ENCODE results near the gene CANT1.
"Not testable (repeated sequence)": the region's sequence is repeated elsewhere in the genome, so short reads cannot be mapped to it uniquely, and the experiment has no call there.

Gene CANT1

DNA sequence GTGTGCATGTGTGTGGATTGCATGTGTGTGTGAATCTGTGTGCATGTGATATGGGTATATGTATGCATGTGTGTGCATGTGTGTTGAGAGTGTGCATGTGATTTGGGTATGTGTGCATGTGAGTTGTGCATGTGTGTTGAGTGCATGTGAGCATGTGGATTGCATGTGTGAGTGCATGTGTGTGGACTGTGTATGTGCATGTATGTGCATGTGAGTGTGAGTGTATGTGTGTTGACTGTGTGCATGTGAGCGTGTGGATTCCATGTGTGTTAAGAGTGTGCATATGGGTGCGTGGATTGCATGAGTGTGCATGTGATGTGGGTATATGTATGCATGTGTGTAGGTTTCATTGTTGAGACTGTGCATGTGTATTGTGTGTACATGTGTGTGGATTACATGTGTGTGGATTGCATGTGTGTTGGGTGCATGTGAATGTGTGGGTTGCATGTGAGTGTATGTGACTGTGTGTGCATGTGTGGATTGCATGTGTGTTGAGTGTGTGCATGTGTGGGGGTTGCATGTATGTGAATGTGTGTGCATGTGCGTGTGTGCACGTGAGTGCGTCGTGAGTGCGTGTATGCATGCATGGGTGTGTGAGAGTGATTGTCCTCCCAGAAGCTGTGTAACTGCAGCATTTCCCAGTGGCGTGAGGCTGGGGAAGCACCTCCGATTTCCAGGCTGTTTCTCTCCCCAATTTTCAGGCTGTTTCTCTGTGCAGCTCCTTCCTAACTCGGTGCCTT, 33.8 kb upstream of the CANT1 start:
- DNase-seq = no peak

DNA sequence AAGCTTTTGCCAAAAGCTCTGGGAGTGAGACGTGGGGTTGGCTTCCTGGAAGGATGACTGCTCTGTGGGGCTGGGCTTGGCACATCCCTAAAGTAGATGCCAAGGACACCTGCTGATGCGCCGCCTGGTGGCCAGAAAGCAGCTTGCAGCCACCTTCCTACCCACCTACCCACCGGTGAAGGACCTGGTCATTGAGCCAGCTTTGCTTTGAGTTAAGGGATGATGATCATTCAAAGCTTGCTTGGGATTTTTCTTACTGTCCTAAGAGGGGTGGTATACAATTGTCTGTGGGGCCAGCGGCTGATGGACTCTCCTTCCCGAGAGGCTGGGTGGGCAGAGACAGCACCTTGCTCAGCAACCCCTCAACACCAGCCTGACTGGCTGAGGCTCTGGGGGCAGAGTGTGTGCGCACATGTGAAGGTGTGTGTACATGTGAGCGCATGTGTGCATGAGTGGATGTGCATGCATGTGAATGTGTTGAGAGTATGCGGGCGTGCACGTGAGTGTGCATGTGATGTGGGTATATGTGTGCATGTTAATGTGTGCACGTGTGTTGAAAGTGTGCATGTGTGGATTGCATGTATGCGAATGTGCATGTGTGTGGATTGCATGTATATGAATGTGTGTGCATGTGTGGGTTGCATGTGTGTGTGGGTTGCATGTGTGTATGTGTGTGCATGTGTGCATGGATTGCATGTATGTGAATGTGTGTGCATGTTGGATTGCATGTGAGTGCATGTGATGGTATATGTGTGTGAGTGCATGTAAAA, 33.0 kb upstream of the CANT1 start:
- DNase-seq = peak; percentile 31 to 84

DNA sequence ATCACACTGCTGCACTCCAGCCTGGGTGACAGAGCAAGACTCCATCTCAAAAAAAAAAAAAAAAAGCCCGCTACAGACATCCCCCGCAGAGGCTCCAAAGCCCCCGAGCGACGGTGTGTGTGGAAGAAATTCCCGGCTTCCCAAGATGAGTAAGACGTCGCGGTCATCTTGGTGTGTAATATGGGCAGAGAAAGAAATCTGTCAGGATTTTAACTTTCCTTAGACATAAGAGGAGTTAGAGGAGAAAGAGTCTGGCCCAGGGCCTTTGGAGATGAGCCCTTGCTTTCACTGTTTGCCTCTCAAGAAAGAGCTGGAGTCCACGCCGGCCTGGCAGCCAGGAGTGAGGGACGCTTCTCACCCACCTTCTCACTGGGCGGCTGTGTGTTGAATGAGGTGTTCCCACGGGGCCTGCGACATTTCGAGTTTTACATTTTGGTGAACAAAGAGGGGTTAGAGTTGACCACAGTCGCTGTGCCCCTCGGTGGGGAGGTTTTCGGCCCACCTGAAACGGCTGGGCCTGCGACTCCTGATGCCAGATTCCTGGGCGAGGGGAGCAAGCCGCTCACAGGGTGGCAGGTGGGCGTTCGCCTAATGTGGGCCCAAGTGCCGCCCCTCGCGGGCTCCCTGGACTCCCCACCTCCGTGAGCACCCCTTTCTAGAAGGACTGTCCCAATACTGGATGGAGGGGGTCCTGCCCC, 32.3 kb upstream of the CANT1 start:
- no peak for DNase-seq

DNA sequence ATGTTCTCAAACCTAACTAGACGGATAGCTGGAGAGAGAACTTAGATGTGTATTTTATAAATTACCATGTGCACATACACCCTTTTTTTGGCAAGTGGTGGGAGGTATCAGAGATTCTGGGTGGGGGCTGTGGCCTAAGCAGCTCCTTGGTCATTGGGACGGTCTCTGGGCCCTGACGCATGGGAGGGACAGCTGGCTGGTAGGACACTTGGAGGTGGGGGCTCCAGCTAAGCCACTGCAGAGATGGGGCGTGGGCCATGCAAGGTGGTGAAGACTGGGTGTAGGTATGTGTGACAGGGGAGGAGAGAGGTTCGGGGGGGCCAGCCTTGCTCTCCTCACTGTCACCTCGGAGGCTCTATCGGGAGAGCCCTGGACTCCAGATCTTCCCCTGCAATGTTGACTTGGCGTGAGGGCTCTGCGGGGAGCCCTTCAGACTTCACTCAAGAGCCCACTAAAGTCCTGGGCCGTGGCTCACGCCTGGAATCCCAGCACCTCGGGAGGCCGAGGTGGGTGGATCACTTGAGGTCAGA, 31.5 kb upstream of the CANT1 start:
- DNase-seq = no peak

DNA sequence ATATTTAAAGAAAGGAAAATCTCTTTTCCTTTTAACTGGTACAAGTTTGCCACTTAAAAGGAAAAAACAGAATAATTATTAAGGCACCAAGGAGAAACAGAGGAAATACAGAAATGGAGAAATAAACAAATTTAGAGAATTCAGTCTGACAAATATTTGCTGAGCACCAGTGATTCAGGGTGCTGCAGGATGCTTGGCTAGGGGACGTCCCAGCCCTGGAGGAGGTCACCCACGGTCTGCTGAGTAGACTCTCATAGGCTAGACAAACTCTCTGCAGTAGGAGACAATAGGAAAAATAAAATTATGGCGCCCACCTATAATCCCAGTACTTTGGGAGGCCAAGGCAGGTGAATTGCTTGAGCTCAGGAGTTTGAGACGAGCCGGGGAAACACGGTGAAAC, 30.3 kb upstream of the CANT1 start:
- DNase-seq = no peak

DNA sequence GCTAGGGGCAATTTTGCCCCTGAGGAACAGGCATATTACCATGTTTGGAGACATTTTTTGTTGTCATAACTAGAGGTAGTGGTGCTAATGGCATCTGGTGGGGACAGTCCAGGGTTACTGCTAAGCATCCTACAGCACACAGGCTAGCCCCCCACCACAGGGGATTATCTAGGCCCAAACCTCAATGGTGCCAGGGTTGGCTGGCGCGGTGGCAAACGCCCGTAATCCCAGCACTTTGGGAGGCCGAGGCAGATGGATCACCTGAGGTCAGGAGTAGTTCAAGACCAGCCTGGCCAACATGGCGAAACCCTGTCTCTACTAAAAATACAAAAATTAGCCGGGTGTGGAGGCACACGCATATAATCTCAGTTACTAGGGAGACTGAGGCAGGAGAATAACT, 29.6 kb upstream of the CANT1 start:
- DNase-seq = no peak

DNA sequence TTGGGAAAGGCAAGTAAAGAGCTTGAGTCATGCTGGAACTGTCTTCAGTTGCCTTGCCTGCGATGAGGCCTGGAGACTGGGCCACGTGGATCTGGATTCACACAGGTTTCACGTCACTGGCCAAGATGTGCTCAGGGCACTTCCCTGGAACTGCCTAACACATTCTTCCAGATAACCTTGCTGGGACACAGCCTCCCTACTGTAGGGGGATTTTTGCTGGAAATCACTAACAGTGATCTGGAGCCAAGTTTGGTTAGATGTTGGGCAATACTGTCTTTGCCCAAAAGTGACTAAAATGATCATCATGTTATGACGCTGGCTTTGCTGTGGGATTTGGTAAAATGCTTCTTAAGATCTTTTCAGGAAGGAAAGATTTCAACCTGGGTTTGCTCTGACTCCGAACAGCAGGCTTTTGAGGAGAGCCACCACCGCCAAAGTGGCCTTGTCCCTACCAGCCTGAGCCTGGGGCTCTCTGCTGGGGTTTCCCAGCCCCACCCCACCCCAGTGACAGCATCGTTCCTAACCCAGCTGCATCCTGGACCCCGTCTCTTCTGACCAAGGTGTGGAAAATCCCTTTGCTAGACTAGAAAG, 29.1 kb upstream of the CANT1 start:
- no peak for DNase-seq

DNA sequence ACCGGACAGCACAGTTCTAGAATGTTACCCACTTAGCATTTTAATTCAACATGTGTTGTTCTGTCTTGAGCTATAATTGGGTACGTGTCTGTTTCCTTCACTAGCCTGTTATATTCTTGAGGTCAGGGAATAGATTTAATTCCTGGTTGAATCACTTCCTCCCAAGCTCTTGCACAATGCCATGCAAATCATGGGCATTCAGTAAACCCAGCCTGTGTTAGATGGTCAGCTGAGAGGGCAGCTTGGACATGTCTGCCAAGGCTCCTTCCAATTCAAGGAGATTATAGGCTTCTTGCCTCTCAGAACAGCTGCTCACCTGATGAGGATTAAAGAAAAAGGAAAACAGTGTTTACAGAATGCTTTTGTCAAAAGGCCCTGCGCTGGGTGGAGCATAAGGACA, 27.0 kb upstream of the CANT1 start:
- no peak for DNase-seq

DNA sequence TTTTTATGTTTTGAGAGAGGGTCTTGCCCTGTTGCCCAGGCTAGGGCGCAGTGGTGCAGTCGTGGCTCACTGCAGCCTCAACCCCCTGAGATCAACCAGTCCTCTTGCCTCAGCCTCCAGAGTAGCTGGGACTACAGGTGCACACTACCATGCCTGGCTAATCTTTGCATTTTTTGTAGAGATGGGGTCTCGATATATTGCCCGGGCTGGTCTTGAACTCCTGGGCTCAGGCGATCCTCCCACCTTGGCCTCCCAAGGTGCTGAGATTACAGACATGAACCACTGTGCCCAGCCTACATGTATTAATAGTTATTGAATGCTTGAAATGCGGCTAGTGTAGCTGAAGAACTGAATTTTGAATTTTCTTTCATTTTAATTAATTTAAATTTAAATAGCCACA, 26.6 kb upstream of the CANT1 start:
- DNase-seq = no peak

DNA sequence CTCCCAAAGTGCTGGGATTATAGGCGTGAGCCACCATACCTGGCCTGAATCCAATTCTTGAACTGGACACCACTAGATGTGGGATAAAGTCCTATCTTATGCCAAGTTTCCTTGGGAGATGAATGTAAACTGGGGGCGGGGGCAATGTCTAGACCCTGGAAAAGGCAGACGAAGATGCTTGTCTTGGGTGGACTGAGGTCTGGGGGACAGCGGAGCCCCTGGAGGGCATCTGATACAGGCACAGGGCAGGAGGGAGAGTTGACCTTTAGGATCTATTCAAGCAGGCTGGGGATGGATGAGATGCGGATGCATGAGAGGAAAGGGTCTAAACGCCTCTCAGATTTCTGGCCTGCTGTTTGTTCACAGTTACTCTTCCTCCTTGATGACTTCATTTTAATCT, 26.1 kb upstream of the CANT1 start:
- no peak for DNase-seq

DNA sequence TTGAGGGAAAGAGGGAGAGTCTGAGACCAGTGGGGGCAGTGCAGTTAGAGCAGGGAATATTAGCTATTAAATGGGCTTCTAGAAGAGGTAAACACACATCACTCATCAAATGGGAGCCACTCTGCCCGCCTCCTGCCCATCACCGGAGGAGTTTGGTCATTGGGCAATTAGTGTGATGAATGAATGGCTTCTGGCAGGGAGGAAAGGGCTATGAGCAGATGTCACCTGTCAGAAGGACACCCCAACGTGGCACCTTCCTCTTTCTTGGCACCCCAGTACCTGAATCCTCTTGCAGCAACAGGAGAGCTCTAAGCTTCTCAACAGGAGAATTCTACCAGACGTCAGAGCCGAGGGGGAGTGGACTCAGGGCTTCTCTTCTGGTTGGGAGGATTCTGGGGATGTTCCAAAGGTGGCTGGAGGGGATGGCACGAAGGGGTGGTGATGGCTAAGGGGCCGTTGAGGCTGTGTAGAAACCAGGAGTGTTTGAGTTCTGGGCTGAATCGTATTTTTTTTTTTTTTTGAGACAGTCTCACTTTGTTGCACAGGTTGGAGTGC, 25.4 kb upstream of the CANT1 start:
- DNase-seq = no peak

DNA sequence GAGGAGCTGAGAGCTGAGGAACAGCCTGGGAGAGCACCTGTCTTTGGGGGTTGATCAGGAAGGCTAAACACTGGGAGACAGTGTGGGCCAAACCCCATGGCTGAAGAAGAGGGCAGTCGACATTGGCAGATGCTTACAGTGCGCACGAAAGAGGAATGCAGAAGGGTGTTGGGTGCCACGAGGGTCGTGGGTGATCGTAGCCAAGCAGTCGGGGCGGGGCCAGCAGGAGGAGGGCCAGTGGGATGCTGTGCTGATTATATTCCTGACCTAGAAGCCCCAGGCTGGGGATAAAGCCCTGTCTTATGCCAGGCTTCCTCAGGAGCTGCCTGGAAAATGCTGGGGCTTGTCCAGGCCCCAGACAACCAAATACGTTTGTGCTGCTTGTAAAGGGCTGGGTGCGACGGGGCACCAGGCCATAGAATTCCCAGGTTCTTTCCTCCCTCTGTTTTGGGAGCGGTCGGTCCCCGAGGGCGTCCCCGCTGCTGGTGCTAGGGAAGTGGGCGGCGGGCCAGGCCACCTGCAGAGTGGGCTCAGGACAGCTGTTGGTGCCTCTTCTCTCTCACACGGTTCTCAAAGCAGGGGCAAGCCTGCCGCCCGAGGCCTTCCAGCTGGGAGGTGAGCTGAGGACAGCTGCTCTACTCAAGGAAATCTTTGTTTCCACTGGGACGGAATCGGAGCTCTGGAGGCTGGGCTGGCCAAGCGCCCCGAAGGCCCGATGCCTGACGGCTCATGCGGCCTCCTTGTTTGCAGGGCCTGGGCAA, 24.4 kb upstream of the CANT1 start:
- DNase-seq = no peak

DNA sequence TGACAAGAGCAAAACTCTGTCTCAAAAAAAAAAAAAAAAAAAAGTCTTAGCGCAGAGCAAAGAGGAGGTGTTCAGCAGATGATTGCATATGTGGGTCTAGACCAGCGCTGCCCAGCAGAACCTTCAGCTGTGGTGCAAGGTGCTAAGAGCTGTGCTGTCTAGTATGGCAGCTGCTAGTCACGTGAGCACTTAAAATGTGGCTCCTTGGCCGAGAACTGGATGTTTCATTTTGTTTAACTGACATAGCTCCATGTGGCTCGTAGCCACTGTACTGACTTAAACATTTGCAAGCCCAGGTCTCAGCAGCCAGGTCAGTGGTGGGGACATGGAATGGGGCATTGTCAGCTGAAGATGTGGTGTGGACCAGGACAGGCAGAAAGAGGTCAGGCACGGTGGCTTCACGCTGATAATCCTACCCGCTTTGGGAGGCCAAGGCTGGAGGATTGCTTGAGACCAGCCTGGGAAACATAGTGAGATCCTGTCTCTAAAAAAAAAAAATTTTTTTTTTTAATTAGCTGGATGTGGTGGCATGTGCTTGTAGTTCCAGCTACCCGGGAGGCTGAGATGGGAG, 23.6 kb upstream of the CANT1 start:
- DNase-seq = no peak

DNA sequence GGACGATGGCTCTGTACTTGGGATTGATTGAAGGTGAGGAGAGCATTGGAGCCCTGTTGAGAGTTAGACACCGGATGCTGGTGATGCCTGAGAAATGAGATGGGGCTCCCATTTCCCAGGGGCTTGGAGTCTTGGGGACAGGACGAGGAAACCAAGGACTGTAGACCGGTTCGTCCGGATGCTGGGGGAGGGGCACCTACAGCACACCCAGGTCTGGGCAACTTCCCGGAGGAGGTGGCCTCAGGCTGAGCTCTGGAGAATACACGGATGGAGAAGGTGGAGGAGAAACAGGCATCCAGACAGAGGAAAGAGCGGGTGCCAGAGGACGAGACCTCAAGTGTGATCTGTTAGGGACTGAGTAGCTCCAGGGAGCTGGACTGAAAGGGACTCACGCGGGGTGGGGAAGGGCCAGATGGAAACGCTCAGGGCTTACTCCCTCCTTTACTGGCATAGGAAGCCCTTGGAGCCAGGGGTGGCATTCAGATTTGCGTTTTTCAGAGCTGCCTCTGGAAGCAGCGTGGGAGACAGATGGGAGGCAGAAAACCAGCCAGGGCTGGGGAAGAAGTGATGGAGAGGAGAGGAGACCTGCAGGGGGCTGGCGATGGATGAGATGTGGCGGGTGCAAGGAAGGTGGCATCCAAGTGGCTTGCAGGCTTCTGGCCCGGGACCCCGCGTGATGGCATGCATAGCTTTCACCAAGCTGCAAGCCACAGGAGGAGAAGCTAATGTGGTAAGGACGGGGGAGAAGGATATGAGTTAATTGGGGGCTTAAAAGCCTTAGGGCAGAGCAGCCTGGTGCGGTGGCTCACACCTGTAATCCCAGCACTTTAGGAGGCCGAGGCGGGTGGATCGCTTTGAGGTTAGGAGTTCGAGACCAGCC, 22.7 kb upstream of the CANT1 start:
- DNase-seq = no peak

DNA sequence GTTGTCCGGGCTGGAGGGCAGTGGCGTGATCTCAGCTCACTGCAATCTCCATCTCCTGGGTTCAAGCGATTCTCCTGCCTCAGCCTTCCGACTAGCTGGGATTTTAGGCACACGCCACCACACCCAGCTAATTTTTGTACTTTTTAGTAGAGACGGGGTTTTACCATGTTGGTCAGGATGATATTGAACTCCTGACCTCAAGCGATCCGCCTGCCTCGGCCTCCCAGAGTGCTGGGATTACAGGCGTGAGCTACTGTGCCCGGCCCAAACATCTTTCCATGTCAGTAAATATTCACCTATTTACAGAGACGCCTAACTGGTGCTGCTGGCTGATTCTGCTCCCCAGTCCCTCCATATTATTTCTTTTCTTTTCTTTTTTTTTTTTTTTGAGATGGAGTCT, 21.1 kb upstream of the CANT1 start:
- not testable (repeated sequence) for DNase-seq

DNA sequence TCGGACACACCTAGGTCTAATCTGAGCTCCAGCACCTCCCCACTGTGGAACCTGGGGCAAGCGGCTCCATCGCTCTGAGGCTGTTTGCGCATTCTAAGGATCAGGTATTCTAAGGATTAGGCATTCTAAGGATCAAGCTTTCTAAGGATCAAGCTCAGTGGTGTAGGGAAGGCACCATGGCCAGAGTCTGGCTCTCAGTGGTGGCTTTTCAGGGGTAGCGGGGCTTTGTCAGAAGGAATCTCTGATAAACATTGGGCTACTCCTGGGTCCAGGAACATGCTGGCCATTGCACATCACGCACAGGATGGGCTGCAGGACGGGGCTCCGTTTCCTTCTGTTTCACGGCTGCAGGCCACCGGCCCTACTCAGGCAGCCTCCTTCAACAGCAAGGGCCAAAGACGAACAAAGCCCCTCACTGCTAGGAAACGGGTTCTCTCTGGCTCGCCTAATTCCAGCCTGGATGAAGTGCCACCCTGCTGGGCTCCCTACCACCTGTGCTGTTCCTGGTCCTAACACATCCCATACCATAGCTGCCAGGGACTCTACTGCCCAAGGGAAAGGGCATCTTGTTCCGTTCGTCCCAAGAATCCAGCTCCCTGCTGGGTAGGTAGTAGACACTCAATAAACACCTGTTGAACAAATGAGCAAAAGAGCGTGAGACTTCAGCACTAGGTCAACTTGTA, 19.9 kb upstream of the CANT1 start:
- DNase-seq = no peak

DNA sequence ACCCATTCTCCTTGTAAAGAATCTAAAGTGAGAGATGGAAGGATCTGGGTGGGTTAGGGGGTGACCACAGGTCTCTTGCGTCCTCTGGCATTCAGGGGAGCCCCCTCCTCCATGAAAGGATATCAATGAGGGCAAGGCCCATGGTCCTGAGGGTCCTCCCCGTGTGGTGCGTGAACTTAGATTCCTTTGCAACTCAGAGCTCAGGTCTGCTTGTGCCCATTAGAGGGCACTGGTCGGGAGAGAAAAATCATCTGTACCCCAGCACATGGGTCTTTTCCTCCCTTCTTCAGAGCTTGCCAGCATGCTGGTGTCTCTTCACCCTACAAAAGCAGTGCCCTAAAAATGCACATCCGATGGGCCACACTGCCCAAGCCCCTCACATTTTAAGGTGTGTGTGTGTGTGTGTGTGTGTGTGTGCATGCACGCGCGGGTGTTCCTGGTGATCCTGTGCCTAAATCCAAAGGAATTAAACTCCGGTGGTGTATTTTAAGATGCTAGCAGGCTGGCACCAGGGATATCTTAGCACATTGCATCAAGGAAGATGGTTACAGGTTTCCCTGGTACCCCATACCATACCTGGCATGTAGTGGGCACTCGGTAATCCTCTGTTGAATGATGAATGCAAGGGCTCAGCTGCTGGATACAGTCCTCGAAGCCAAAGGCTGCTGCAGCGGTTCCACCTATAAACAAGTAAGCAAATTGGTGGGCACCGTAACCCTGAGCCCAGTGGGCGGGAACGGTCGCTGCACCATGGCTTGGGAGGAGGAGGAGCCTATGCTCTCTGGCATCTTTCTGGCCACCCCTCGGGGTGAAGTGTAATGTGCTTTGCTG, 19.1 kb upstream of the CANT1 start:
- peak in 1 of 2 experiments; percentile 29 for DNase-seq

DNA sequence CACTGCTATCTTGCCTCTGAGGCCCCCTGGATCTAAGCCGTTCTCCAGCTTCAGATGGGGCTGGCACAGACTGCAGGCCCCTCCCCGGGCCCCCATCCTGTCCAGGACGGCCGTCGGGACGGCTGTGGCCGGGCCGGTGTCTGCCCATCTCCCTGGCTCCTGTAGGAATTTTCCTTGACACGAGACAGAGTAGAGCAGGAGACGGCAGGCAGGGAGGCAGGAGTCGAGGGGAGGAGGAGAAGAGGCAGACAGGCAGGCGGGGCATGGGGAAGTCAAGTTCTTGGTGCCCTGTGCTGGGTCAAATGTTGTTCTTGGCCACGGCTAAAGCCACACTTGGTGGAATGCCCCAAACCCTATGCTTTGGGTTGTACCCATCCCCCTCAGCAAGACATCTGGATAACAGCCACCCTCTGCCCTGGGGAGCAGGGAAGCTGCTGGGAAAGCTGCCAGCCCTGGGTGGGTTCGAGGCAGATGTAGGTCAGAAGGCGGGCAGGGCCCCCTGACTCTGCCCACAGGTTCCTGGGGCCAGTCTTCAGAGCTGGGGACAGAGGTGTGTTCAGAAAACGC, 18.4 kb upstream of the CANT1 start:
- DNase-seq = no peak
